CD4-positive, alpha-beta T cell treated with Interferon alpha-2 for 1 hour (primary cell): Measurements from ENCODE around the gene TRIM24.
"Not testable (repeated sequence)": the region's sequence is repeated elsewhere in the genome, so short reads cannot be mapped to it uniquely, and the experiment has no call there.

Experiments
- DNase-seq, 2 donors: peaks; one replicate each; pipeline ENCODE4 v3.0.0-alpha.2; 2020 to 2022

Gene TRIM24

GRCh38 chr7:138460649-138461607 lies 869 bp downstream of the TRIM24 start:
- peak; percentile 36 to 62 for DNase-seq

- DNase-seq, result not testable (repeated sequence)
Measured at GRCh38 chr7:138463291-138463618, 3.2 kb downstream of the TRIM24 start.

DNA sequence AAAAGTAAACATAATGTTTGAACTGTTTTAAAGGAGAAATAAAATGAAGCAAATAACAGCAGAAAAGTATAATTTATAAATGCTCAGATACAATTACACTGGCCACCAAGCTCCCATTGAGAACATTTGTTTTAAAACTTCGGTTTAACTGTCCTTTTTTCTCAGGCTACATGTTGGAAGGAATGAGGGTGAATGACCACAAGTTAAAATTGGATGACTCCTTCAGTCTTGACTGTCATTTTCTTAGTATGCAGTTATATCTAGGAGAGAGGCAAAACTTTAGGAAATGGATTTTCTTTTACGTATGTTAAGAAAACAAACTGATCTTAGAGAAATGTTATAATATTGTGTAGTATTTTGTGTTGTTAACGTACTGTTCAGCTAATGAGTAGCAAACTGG lies 5.0 kb downstream of the TRIM24 start:
- DNase-seq, result no peak

GRCh38 chr7:138466069-138466756 lies 6.2 kb downstream of the TRIM24 start:
- not testable (repeated sequence) for DNase-seq

- no peak for DNase-seq
Measured at GRCh38 chr7:138468244-138469123, 8.4 kb downstream of the TRIM24 start.

GRCh38 chr7:138470391-138471157 lies 10.5 kb downstream of the TRIM24 start:
- no peak for DNase-seq

DNA sequence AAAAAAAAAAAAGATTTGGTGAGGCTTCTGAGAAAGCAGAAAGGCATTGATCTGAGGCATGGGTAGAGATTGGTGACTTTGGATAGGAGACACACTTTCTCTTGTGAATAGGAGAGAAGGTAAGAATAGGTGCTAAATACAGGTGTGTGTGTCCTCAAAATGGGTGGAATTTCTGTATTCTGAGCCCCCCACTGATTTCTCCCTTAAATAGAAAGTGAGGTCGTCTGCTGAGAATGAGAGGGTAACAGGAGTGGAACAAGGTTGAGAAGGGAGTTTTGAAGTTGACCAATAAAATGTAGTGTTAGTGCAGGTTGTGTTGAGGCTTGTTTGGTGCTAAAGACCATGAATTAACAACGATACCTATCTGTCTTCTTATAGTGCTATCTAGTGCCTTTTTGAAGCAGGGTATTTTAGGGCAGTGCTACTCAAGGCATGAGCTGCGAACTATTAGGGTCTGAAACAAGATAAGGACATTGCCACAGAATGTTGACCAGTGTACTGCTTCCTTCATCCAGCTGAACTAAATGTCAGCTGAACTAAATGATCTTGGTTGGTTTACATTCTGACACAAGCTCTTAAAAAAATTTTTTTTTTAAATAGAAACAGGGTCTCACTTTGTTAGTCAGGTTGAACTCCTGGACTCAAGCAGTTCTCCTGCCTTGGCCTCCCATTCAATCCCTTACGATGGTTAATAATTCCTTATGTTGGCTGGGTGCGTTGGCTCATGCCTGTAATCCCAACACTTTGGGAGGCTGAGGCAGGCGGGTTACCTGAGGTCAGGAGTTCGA lies 12.4 kb downstream of the TRIM24 start:
- DNase-seq, result no peak

DNA sequence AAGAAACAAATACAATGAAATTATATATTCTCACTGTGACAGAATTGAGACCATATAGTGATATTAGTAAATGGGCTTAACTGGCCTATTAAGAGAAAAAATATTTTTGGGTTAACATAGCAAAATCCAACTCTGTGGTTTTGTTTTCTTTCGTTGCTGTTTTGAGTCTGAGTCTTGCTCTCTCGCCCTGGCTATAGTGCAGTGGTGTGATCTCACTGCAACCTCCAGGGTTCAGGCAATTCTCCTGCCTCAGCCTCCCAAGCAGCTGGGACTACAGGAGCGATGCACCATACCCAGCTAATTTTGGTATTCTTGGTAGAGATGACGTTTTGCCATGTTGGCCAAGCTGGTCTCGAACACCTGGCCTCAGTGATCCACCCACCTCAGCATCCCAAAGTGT lies 15.3 kb downstream of the TRIM24 start:
- no peak for DNase-seq

DNA sequence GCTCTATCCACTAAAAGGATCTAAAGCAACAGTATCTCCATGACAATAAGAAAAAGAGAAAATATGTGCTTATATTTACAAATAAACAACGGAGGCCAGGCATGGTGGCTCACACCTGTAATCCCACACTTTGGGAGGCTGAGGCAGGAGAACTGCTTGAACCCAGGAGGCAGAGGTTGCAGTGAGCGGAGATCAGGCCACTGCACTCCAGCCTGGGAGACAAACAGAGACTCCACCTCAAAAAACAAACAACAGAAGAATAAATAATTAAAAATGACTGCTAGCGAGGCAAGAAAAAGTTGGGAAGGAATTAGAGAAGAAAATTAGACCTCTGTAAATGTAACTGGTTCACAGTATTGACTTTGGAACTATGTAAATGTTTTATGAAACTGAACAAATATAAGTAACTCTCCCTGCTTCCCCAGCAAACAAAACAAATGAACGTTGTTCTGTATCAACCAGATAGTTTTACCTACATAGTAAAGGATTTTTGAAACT lies 17.1 kb downstream of the TRIM24 start:
- DNase-seq, result no peak

- DNase-seq, result no peak
Measured at GRCh38 chr7:138477581-138477980, 17.5 kb downstream of the TRIM24 start.

- DNase-seq, result no peak
Measured at GRCh38 chr7:138478499-138478908, 18.4 kb downstream of the TRIM24 start.

- DNase-seq, result no peak
Measured at GRCh38 chr7:138480527-138480926, 20.5 kb downstream of the TRIM24 start.

DNA sequence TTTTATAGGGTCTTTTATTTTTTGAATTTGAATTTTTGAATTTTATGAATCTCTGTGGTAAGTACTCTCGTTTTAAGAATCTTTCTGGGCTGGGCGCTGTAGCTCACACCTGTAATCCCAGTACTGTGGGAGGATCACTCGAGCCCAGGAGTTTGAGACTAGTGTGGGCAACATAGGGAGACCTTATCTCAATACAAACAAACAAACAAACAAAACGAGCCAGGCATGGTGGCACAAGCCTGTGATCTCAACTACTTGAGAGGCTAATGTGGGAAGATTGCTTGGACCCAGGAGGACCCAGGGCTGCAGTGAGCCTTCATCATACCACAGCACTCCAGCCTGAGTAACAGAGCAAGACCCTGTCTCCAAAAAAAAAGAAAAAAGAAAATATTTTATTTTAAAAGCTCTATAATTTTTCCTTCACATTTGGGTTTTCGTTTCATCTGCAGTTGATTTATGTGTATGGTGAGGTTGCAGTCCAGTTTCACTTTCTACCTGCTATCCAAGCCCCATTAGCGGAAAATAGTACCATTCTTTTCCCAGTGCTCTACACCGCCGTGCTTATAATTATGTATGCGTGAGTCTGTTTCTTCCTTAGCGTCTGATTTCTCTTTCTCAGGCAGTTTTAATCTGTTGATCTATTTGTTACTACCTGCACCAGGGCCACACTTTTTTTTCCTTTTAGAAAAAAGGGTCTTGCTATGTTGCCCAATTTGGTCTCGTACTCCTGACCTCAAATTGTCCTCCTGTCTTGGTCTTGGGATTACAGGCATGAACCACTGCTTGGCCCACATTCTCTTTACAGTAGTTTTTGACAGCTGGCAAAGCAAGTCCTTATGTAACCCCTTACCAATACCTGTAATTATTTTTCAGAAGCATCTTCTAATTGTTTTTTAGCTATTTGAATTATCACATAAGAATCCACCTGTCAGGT lies 21.7 kb downstream of the TRIM24 start:
- no peak for DNase-seq

GRCh38 chr7:138483531-138483930 lies 23.5 kb downstream of the TRIM24 start:
- DNase-seq, result no peak

DNA sequence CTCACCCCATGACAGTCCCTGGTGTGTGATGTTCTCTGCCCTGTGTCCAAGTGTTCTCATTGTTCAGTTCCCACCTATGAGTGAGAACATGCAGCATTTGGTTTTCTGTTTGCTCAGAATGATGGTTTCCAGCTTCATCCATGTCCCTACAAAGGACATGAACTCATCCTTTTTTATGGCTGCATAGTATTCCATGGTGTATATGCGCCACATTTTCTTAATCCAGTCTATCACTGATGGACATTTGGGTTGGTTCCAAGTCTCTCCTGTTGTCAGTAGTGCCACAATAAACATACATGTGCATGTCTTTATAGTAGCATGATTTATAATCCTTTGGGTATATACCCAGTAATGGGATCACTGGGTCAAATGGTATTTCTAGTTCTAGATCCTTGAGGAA lies 25.4 kb downstream of the TRIM24 start:
- DNase-seq, result not testable (repeated sequence)

GRCh38 chr7:138489139-138489538 lies 29.1 kb downstream of the TRIM24 start:
- DNase-seq, result not testable (repeated sequence)

GRCh38 chr7:138491612-138492386 lies 31.7 kb downstream of the TRIM24 start:
- no peak for DNase-seq

DNA sequence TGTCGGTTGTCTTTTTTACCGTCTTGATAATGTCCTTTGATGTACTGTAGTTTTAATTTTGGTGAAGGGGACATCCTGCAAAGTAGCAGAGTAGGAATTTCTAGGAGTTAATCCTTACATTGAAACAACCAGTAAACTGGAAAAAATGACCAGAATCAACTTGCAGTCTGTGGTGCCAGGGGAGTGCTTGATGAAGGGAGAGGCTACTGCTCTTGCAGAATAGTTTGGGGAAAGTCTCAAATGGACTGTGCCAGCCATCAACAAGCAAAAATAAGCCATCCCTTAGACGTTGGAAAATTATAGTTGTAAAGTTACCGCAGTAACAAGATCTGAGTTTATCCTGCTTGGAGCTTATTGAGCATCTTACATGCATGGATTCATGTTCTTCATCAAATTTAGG lies 32.4 kb downstream of the TRIM24 start:
- no peak for DNase-seq

- DNase-seq, result no peak
Measured at GRCh38 chr7:138493535-138493934, 33.5 kb downstream of the TRIM24 start.
